ENCODE results near the gene PATL1.
"Not testable (repeated sequence)": the region's sequence is repeated elsewhere in the genome, so short reads cannot be mapped to it uniquely, and the experiment has no call there.

PATL1 gene

DNA sequence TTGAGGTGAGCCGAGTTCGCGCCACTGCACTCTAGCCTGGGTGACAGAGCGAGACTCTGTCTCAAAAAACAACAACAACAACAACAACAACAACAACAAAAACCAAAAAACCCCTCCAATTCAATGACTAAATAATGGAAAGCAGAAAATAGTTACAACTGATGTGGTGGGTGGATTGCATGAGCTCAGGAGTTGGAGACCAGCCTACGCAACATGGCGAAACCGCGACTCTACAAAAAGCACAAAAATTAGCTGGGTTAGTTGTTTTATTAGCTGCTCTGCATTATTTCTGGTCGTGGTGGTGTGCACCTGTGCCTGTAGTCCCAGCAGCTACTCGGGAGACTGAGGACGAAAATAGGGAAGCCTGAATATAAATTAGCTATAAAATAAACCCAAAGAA lies 2.6 kb upstream of the PATL1 start:
- DNase-seq, result no peak

- no peak for DNase-seq
Measured at GRCh38 chr11:59669611-59670009, 773 bp upstream of the PATL1 start.

- peak; percentile 65 for DNase-seq
Measured at GRCh38 chr11:59668188-59668949, 468 bp downstream of the PATL1 start.

DNA sequence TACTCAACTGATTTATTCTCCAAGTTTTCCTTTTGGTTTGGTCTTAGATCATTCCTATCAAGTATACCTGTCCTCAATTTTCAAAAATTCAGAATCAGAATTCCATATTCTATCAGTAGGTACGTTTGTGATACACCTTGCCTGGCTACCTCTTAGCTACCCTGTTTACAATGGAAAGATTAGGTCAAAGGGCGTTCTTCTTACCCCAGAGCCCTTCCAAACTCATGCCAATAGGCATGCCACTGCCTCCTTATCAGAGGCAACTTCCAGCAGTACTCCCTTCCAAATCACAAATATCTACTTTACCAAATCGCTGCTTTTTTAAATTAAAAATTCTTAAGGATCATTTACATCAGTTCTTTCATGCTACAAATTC lies 1.0 kb downstream of the PATL1 start:
- no peak for DNase-seq

- DNase-seq, result no peak
Measured at GRCh38 chr11:59666969-59667368, 1.9 kb downstream of the PATL1 start.

- no peak for DNase-seq
Measured at GRCh38 chr11:59660621-59661020, 8.2 kb downstream of the PATL1 start.

DNA sequence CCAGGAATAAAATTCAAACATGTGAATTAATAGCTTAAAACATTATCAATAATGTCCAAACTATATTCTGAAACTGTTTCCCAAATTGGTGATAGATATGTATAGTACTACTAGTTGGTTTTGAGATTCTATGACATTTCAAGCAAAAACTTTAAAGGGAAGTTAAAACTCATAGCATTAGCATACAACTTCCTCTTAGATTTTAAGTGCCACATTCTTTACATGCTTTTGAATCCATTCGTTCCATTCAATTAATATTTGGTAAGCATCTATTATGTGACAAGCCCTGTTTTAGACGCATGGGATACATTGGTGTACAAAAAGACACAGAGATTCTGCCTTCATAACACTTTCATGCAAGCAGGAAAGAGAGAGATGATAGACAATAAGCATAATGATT lies 8.9 kb downstream of the PATL1 start:
- no peak for DNase-seq

DNA sequence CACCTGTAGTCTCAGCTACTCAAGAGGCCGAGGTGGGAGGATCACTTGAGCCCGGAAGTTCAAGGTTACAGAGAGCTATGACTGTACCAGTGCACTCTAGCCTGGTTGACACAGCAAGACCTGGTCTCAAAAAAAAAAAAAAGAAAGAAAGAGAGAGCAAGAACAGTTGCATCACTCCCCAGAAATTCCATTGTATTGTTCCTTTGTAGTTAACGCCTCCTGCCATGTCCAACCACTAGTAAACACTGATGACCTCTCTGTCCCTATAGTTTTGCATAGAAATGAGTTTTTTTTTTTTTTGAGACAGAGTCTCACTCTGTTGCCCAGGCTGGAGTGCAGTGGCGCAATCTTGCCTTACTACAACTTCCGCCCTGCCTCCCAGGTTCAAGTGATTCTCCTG lies 10.8 kb downstream of the PATL1 start:
- no peak for DNase-seq

DNA sequence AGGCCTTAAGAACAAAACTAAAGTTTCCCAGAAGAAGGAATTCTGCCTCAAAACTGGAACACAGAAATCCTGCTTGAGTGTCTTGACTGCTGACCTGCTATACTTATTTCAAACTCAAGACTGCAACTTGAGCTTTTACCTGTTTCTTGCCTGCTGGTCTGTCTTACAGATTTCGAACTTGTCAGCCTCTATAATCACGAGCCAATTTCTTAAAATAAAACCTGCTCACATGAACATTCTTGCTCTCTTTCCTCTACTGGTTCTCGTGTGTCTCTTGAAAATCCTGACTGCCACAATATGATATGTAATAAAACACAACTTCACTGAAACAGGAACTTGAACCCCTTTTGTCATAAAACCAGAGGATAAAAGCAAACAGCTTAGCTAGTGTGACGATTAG lies 13.9 kb downstream of the PATL1 start:
- DNase-seq, result no peak

DNA sequence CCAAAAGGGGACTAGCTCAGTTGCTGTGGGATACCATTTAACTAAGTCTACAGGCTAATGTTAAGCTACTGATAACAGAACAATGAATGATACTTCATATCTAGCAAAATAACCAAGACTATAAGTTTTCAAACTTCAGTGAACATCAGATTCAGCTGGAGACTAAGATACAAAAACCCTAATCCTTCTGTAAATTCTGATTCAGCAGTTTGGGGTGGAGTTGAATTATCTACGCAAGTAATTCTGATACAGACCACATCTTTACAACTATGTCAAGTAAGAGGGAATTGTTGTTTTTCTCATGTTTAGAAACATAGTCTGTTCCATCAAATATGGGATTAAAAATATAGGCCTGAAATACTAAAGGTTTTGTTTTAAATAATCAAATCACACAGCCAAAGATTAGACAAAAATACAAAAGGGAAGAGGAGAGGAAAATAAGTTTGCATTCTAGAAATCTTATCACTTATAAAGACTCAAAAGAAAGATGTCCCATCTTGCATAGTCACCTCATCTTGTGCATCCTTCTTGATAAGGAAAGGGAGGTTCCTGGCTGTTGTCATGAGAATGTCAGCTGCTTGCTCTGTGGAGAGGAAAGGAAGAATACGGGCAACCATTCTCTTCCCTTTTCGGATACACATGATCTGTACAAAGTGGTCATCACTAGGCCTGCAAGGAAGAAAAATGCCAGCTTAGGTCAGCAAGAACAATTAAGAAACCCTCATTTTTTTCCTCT lies 21.4 kb downstream of the PATL1 start:
- no peak for DNase-seq

DNA sequence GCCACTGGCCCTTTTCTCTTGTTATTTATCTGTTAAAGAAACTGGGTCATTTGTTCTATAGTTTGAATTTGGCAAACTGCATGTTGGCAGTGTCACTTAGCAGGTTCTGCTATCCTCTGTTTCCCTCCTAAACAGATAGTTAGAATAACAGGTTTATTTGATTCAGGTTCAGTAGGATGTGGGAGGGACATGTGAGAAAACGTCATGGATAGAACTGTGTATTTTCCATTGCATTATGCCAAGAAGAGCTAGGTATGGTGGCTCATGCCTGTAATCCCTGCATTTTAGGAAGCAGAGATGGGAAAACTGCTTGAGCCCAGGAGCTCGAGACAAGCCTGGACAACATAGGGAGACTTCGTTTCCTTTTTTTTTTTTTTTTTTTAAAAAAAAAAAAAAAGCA lies 24.3 kb downstream of the PATL1 start:
- no peak for DNase-seq

DNA sequence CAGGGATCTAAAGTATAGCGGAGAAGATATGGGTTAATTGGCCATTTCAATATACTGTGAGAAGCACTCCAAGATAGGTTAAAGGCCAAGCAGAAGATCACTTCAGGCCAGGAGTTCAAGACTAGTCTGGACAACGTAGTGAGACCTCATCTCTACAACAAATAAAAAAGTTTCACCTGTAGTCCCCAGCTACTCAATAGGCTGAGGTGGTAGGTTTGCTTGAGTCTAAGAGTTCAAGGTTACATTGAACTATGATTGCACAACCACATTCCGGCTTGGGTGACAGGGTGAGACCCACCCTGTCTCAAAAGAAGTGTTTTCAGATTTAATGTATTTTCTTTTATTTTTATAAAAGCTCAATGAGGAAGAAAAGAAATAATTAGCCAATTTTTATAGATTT lies 25.4 kb downstream of the PATL1 start:
- DNase-seq, result no peak

DNA sequence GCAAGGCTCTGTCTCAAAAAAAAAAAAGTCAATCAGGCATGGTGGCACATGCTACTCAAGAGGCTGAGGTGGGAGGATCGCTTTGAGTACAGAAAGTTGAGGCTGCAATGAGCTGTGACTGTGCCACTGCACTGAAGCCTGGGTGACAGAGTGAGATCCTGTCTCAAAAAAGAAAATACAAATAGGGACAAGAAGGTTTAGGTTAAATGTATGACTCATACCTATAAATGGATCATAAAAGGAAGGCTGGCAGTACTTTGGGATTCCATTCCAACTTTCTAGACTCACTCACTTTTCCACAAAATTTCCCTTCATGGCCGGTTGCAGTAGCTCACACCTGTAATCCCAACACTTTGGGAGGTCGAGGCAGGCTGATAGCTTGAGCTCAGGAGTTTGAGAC lies 27.7 kb downstream of the PATL1 start:
- DNase-seq, result no peak

DNA sequence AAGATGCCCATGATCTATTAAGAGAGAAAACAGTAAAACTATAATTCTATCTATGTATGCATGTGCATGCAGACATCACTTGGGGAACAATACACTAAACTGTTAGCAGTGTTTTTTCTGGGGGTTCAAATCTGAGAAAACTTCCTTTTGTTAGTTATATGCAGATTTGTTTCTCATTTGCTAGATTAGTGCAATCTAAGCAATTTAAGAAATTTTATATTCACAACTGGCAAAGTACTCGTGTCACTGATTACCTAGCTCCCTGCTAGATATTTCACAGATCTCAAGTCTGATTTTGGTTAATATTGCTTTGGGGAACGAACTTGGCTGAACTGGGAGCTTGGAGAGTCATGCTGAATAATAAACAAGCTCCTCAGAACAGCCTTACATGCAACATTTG lies 38.3 kb downstream of the PATL1 start:
- no peak for DNase-seq

DNA sequence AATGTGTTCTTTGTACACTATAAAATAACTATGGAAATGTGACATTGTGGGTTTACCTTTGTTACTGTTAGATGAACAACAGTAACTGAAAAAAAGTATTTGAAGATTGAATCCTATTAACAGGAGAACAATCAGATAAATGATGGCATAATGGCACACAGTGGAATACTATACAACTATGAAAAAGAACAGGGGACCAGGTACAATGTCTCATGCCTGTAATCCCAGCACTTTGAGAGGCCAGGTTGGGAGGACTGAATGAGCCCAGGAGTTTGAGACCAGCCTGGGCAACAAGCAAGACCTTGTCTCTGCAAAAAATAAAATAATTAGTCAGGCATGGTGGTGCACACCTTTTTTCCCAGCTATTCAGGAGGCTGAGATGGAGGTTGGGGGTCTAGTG lies 38.8 kb downstream of the PATL1 start:
- DNase-seq, result no peak

- DNase-seq, result not testable (repeated sequence)
Measured at GRCh38 chr11:59626969-59627368, 41.9 kb downstream of the PATL1 start.

GRCh38 chr11:59625703-59626102 lies 43.1 kb downstream of the PATL1 start:
- no peak for DNase-seq

DNA sequence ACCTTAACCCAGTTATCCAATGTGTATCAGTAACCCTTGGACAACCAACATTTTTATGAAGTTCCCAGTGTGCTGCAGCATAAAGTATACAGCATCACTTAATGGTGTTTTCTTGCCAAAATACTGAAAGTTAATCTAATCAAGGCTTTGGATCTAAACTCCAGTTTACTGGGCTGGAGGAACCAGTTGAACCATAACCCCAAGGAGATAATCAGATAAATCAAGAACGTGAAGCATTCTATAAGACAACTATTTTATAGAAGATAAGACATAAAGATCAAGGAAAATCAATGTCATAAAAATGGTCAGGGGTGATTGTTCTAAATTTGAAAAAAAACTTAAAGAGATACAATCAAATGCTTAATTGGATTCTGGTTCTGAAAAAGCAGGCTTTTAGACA lies 51.0 kb downstream of the PATL1 start:
- DNase-seq, result no peak

- peak; percentile 66 for DNase-seq
Measured at GRCh38 chr11:59616396-59616982, 52.3 kb downstream of the PATL1 start.

DNA sequence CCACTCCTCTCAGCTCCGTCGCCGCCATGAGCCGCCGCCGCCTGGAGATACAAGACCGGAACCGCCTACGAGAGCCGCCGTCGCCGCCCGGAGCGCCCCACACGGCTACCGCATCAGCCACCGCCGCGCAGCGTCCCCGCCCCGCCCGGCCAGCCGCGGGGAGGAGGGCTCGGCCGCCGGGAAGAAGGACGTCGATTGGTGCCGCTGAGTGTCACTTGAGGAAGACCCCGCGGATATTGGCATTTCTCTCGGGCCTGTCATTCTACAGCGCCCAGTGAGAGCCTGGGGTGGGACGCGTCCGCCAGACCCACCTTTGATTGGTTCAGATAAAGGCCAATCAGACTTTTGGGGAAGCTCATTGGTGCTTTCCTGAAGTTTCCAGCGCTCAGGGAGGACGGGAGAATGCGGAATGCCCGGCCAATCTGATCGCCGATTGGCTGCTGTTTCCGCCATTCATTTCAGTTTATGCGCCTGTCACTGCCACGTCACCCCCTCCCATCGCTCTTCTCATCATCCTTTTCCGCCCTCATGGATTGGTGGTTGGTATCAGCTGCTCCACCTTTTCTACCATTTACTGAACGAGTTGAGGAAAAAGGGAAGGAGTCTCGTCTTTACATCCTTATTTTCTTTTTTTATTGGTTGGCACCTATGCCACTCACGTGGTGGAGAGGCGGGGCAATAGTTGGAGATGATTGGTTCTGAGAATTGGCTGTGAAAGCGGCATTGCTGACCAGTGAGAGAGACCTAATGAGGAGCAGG lies 53.0 kb downstream of the PATL1 start, which contains the start of gene OSBP:
TSS of gene OSBP (minus strand) at position 138 of the 759 bp plus-strand sequence. CDS start at position 28, 110 bp downstream.
- peak; percentile 100 for DNase-seq

DNA sequence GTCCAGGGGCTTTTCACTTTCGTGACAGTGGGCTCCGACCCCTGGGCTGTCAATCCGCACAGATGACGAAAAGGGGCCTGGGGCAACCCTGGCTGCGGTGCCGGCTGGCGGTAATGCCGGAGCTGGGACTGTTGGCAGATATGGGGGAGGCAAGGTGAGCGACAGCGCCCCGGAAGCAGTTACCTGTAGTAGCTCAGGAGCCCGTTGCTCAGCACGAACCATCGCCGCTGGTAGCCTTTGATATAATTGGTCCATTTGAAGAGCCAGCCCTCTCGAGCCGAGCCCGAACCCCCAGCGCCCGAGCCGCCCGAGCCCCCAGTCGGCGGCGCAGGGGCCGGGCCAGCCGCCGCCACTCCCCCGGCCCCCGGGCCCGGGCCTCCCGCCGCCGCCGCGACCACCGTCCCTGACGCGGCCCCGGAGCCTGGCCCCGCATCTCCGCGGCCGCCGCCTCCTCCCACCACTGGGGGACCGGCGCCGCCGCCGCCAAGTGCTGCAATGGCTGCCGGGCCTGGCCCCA lies 53.7 kb downstream of the PATL1 start:
- peak; percentile 76 for DNase-seq

GRCh38 chr11:59614277-59615119 lies 54.3 kb downstream of the PATL1 start:
- DNase-seq, result peak; percentile 32

Data from DMS53 (cell line).